Naive thymus-derived CD4-positive, alpha-beta T cell (primary cell): ENCODE data around the gene TLR8. TPM values are rescaled to one million over a fixed set of nuclear protein-coding genes. Genes with fewer than 3 reads are reported as not detected.

ENCODE experiments used
- ATAC-seq: fragments of 150-1000 bp; cut with Tn5 transposase; 2 replicates; pipeline ENCODE4 v1.10.0; 2021; ENCODE audit warnings: mild to moderate bottlenecking, moderate library complexity
- CTCF ChIA-PET: fragments of 350-600 bp; sonication (Branson Sonifier 250); formaldehyde crosslinking; loops from one replicate; lab custom pipeline; 2021; ENCODE audit warnings: antibody characterized with exemption; lab: Charles Lee
- POLR2A ChIA-PET: fragments of 350-600 bp; sonication (Branson Sonifier 250); formaldehyde crosslinking; loops from one replicate; lab custom pipeline; 2021; ENCODE audit warnings: antibody characterized with exemption, inconsistent platforms; lab: Charles Lee
- DNase-seq, 9 donors: peaks; one replicate each; pipeline versions ENCODE4 v3.0.0 to v3.0.0-alpha.2; 2020 to 2022; ENCODE audit warnings: mixed read lengths in 1 of 9
- H3K27ac ChIP-seq: one replicate; pipeline ENCODE4 v1.7.0; 2013; ENCODE audit warnings: mild to moderate bottlenecking, low read depth, low read length, moderate library complexity
- H3K27me3 ChIP-seq, 2 donors: one replicate each; pipeline ENCODE4 v1.7.0; 2013; ENCODE audit warnings: low read length in 2 of 2, mild to moderate bottlenecking in 2 of 2, moderate library complexity in 2 of 2; ENCODE audit not compliant: control insufficient read depth in 2 of 2, insufficient read depth in 2 of 2
- H3K36me3 ChIP-seq, 3 experiments: 1 replicate in 2 of 3; 2 replicates in 1 of 3; pipeline ENCODE4 v1.7.0; 2013; ENCODE audit warnings: low read length in 3 of 3, mild to moderate bottlenecking in 3 of 3, moderate library complexity in 1 of 3; ENCODE audit not compliant: insufficient read depth in 3 of 3, control insufficient read depth in 2 of 3
- H3K4me1 ChIP-seq, 2 donors: one replicate each; pipeline ENCODE4 v1.7.0; 2013; ENCODE audit warnings: low read length in 2 of 2, mild to moderate bottlenecking in 2 of 2, moderate library complexity in 1 of 2; ENCODE audit not compliant: control insufficient read depth in 2 of 2, insufficient read depth in 2 of 2
- H3K4me3 ChIP-seq: 2 replicates; pipeline ENCODE4 v1.7.0; 2013; ENCODE audit warnings: mild to moderate bottlenecking, low read length
- H3K9me3 ChIP-seq, 3 experiments: 1 replicate in 2 of 3; 2 replicates in 1 of 3; pipeline ENCODE4 v1.7.0; 2013; ENCODE audit warnings: low read length in 3 of 3; ENCODE audit not compliant: control insufficient read depth in 2 of 3
- H3K27ac Mint-ChIP-seq, 9 donors: one replicate each; pipeline ENCODE4 v1.8.0; 2020 to 2022; ENCODE audit warnings: mixed read lengths in 9 of 9, mild to moderate bottlenecking in 8 of 9, moderate library complexity in 5 of 9, inconsistent platforms in 2 of 9
- H3K27me3 Mint-ChIP-seq, 5 donors: one replicate each; pipeline ENCODE4 v1.8.0; 2021 to 2022; ENCODE audit warnings: mixed read lengths in 5 of 5, mild to moderate bottlenecking in 1 of 5
- H3K36me3 Mint-ChIP-seq, 5 donors: one replicate each; pipeline ENCODE4 v1.8.0; 2020 to 2022; ENCODE audit warnings: mixed read lengths in 5 of 5, mild to moderate bottlenecking in 3 of 5, inconsistent platforms in 1 of 5
- H3K4me1 Mint-ChIP-seq, 7 donors: one replicate each; pipeline ENCODE4 v1.8.0; 2020 to 2022; ENCODE audit warnings: mixed read lengths in 7 of 7, mild to moderate bottlenecking in 3 of 7, inconsistent platforms in 1 of 7
- H3K4me3 Mint-ChIP-seq, 10 donors: one replicate each; pipeline ENCODE4 v1.8.0; 2020 to 2022; ENCODE audit warnings: mild to moderate bottlenecking in 10 of 10, mixed read lengths in 10 of 10, moderate library complexity in 6 of 10, inconsistent platforms in 2 of 10
- H3K9me3 Mint-ChIP-seq, 11 donors: one replicate each; pipeline ENCODE4 v1.8.0; 2020 to 2022; ENCODE audit warnings: mixed read lengths in 11 of 11, mild to moderate bottlenecking in 4 of 11, inconsistent platforms in 1 of 11, moderate library complexity in 1 of 11
- intact Hi-C, 2 donors: fragments of 100-400 bp; cut with micrococcal nuclease; formaldehyde crosslinking; loops; one replicate each; pipeline ENCODE4 v1.15.1; 2023
- polyA plus RNA-seq, 2 donors: library from polyadenylated mRNA; unstranded; fragments of 300-500 nt; fragmentation: Illumina TruSeq; gene quantifications; one replicate each; pipeline ENCODE4 v1.2.3, GENCODE V29; 2021
- total RNA-seq, 6 experiments: library from RNA in 5 of 6; stranded (reverse) in 5 of 6; gene quantifications; 1 replicate in 5 of 6; 2 replicates in 1 of 6; pipeline ENCODE4 v1.2.3 and lab custom pipeline; 2021 to 2026

The TLR8 gene
- total and polyA plus RNA-seq, 7 experiments from 2014 or later, result 0.35 to 15.2 (median 0.51) TPM; not detected in 3

GRCh38 chrX:12894074-12895030, 12.1 kb upstream of the TLR8 start:
- intact Hi-C loops, result loop anchor here (1.0 to 10.0 kb wide), 5 partner anchors 58 to 1750 kb away; no protein-coding TSS in a partner anchor
- H3K4me3 Mint-ChIP-seq, result peak overlapping the region in 2 of 10 donors; percentile 44 to 51
- Histone ChIP-seq H3K27ac (no peak overlapping the region), H3K9me3 (no peaks in the 10 kb centered on the region), H3K4me3 (no peak overlapping the region), H3K36me3 (no peaks in the 10 kb centered on the region), H3K4me1 (peaks cover 0 to 13% of the 10 kb centered on the region in 2 donors), H3K27me3 (no peaks in the 10 kb centered on the region)
- peaks cover 0 to 4% (median 0%) of the 10 kb centered on the region in 5 donors for H3K36me3 Mint-ChIP-seq
- POLR2A ChIA-PET, result no interaction called here
- ATAC-seq, result peak; percentile 67
- peaks cover 4 to 56% (median 20%) of the 10 kb centered on the region in 7 donors for H3K4me1 Mint-ChIP-seq
- CTCF ChIA-PET, result interaction anchor here (0.5 to 1.8 kb wide), 3 partner anchors 79 to 1342 kb away, joined by 3 to 10 read pairs (median 3); no protein-coding TSS in a partner anchor
- H3K9me3 Mint-ChIP-seq, result peaks cover 0 to 2% (median 0%) of the 10 kb centered on the region in 11 donors
- DNase-seq, result peak; percentile 10 to 56 (median 35)
- peak overlapping the region in 5 of 9 donors; percentile 5 to 82 (median 77) for H3K27ac Mint-ChIP-seq
- no peaks in the 10 kb centered on the region for H3K27me3 Mint-ChIP-seq

GRCh38 chrX:12895866-12896265, 10.6 kb upstream of the TLR8 start:
- ATAC-seq (no peak), DNase-seq (no peak)
- Mint-ChIP-seq H3K9me3 (no peaks in the 10 kb centered on the region), H3K27ac (no peak overlapping the region), H3K4me1 (peaks cover 3 to 41% (median 15%) of the 10 kb centered on the region in 7 donors), H3K27me3 (no peaks in the 10 kb centered on the region), H3K4me3 (no peak overlapping the region), H3K36me3 (no peaks in the 10 kb centered on the region)
- ChIA-PET CTCF (interaction anchor here (1.2 kb wide), 1 partner anchor 82 kb away, joined by 3 read pairs; no protein-coding TSS in a partner anchor), POLR2A (no interaction called here)
- Histone ChIP-seq H3K4me3 (no peak overlapping the region), H3K4me1 (peaks cover 0 to 3% of the 10 kb centered on the region in 2 donors), H3K27ac (no peak overlapping the region), H3K36me3 (no peaks in the 10 kb centered on the region), H3K9me3 (no peaks in the 10 kb centered on the region), H3K27me3 (no peaks in the 10 kb centered on the region)
- intact Hi-C loops, result loop anchor here in 1 of 2 donors (2.0 to 10.0 kb wide), 3 partner anchors 125 to 1751 kb away; no protein-coding TSS in a partner anchor

- intact Hi-C loops, result loop anchor here in 1 of 2 donors (10.0 kb wide), 1 partner anchor 1752 kb away; no protein-coding TSS in a partner anchor
- Histone ChIP-seq H3K4me1 (no peaks in the 10 kb centered on the region), H3K27ac (no peak overlapping the region), H3K36me3 (no peaks in the 10 kb centered on the region), H3K4me3 (no peak overlapping the region), H3K9me3 (no peaks in the 10 kb centered on the region), H3K27me3 (no peaks in the 10 kb centered on the region)
- Mint-ChIP-seq H3K27me3 (no peaks in the 10 kb centered on the region), H3K9me3 (no peaks in the 10 kb centered on the region), H3K27ac (no peak overlapping the region), H3K4me1 (peaks cover 6 to 36% (median 15%) of the 10 kb centered on the region in 7 donors), H3K4me3 (no peak overlapping the region), H3K36me3 (no peaks in the 10 kb centered on the region)
- DNase-seq, result no peak
- ChIA-PET CTCF (interaction anchor here (0.8 to 1.7 kb wide), 2 partner anchors 20 to 82 kb away, joined by 3 to 6 read pairs; no protein-coding TSS in a partner anchor), POLR2A (interaction anchor here (0.7 kb wide), 1 partner anchor 598 kb away, joined by 3 read pairs; no protein-coding TSS in a partner anchor)
- peak; percentile 29 for ATAC-seq
Measured at GRCh38 chrX:12896935-12897334, 9.5 kb upstream of the TLR8 start.

GRCh38 chrX:12898073-12898472, 8.3 kb upstream of the TLR8 start:
- Mint-ChIP-seq H3K4me3 (no peak overlapping the region), H3K9me3 (peaks cover 0 to 2% (median 0%) of the 10 kb centered on the region in 11 donors), H3K27ac (no peak overlapping the region), H3K27me3 (no peaks in the 10 kb centered on the region), H3K4me1 (peaks cover 5 to 25% (median 12%) of the 10 kb centered on the region in 7 donors), H3K36me3 (no peaks in the 10 kb centered on the region)
- H3K4me1 ChIP-seq, result no peaks in the 10 kb centered on the region
- H3K9me3 ChIP-seq, result no peaks in the 10 kb centered on the region
- ChIA-PET POLR2A (no interaction called here), CTCF (interaction anchor here (1.4 to 1.7 kb wide), 2 partner anchors 10 to 84 kb away, joined by 3 to 6 read pairs; no protein-coding TSS in a partner anchor)
- H3K27ac ChIP-seq, result no peak overlapping the region
- H3K4me3 ChIP-seq, result no peak overlapping the region
- no peaks in the 10 kb centered on the region for H3K36me3 ChIP-seq
- intact Hi-C loops, result loop anchor here in 1 of 2 donors (10.0 kb wide), 1 partner anchor 1753 kb away; no protein-coding TSS in a partner anchor
- H3K27me3 ChIP-seq, result no peaks in the 10 kb centered on the region
- ATAC-seq (no peak), DNase-seq (no peak)

- no peaks in the 10 kb centered on the region for H3K9me3 ChIP-seq
- H3K27ac ChIP-seq, result no peak overlapping the region
- no peak overlapping the region for H3K4me3 ChIP-seq
- DNase-seq (no peak), ATAC-seq (no peak)
- H3K36me3 ChIP-seq, result no peaks in the 10 kb centered on the region
- intact Hi-C loops, result loop anchor here in 1 of 2 donors (10.0 kb wide), 1 partner anchor 1755 kb away; no protein-coding TSS in a partner anchor
- H3K27me3 ChIP-seq, result no peaks in the 10 kb centered on the region
- no peak overlapping the region for H3K27ac Mint-ChIP-seq
- no peaks in the 10 kb centered on the region for H3K4me1 ChIP-seq
- H3K4me3 Mint-ChIP-seq, result no peak overlapping the region
- ChIA-PET CTCF (interaction anchor here (1.4 to 2.2 kb wide), 2 partner anchors 9 to 85 kb away, joined by 3 to 11 read pairs; no protein-coding TSS in a partner anchor), POLR2A (no interaction called here)
- H3K9me3 Mint-ChIP-seq, result peaks cover 0 to 2% (median 0%) of the 10 kb centered on the region in 11 donors
- H3K4me1 Mint-ChIP-seq, result peaks cover 3 to 16% (median 5%) of the 10 kb centered on the region in 7 donors
- no peaks in the 10 kb centered on the region for H3K36me3 Mint-ChIP-seq
- H3K27me3 Mint-ChIP-seq, result no peaks in the 10 kb centered on the region
Measured at GRCh38 chrX:12899506-12899905, 6.9 kb upstream of the TLR8 start.

GRCh38 chrX:12901486-12901885, 4.9 kb upstream of the TLR8 start:
- Histone ChIP-seq H3K36me3 (no peaks in the 10 kb centered on the region), H3K27ac (no peak overlapping the region), H3K27me3 (no peaks in the 10 kb centered on the region), H3K4me1 (no peaks in the 10 kb centered on the region), H3K9me3 (no peaks in the 10 kb centered on the region), H3K4me3 (no peak overlapping the region)
- no peaks in the 10 kb centered on the region for H3K27me3 Mint-ChIP-seq
- peaks cover 3 to 11% (median 5%) of the 10 kb centered on the region in 7 donors for H3K4me1 Mint-ChIP-seq
- DNase-seq, result peak; percentile 28 to 65 (median 54)
- ChIA-PET CTCF (interaction anchor here (0.6 to 2.2 kb wide), 6 partner anchors 87 to 856 kb away, joined by 3 to 11 read pairs (median 4); no protein-coding TSS in a partner anchor), POLR2A (no interaction called here)
- peak; percentile 68 for ATAC-seq
- peak overlapping the region in 2 of 10 donors; percentile 1 to 72 for H3K4me3 Mint-ChIP-seq
- peaks cover 0 to 2% (median 0%) of the 10 kb centered on the region in 11 donors for H3K9me3 Mint-ChIP-seq
- intact Hi-C loops, result loop anchor here (1.0 to 2.0 kb wide), 3 partner anchors 87 to 587 kb away; no protein-coding TSS in a partner anchor
- H3K36me3 Mint-ChIP-seq, result no peaks in the 10 kb centered on the region
- peak overlapping the region in 1 of 9 donors; percentile 57 for H3K27ac Mint-ChIP-seq
